Activated T-helper 1 cell treated with anti-CD3 and anti-CD28 coated beads, Interleukin-12 subunit alpha, Interleukin-12 subunit beta, Interleukin-2, Interleukin-4 antibody, amounts not matched to agents 30 ng/mL and 10 ng/mL and 1 ng/mL, durations not matched to agents 14 hours and 24 hours and 36 hours (primary cell): ENCODE data around the gene GRIN2A. TPM values are rescaled to one million over a fixed set of nuclear protein-coding genes. Genes with fewer than 3 reads are reported as not detected.

ENCODE experiments used
- DNase-seq: peaks from one replicate; pipeline ENCODE4 v3.0.0; 2021; ENCODE audit warnings: low spot score
- H3K27ac Mint-ChIP-seq: one replicate; pipeline ENCODE4 v1.8.0; 2021; ENCODE audit warnings: mild to moderate bottlenecking, mixed read lengths
- H3K27me3 Mint-ChIP-seq: one replicate; pipeline ENCODE4 v1.8.0; 2022; ENCODE audit warnings: mild to moderate bottlenecking, moderate library complexity, mixed read lengths; ENCODE audit not compliant: insufficient read depth
- H3K36me3 Mint-ChIP-seq: one replicate; pipeline ENCODE4 v1.8.0; 2021; ENCODE audit warnings: low read depth, mixed read lengths
- H3K4me1 Mint-ChIP-seq: one replicate; pipeline ENCODE4 v1.8.0; 2021; ENCODE audit warnings: low read depth, mixed read lengths
- H3K4me3 Mint-ChIP-seq: one replicate; pipeline ENCODE4 v1.8.0; 2021; ENCODE audit warnings: mild to moderate bottlenecking, moderate library complexity, mixed read lengths
- H3K9me3 Mint-ChIP-seq: one replicate; pipeline ENCODE4 v1.8.0; 2021; ENCODE audit warnings: mixed read lengths
- intact Hi-C: fragments of 100-400 bp; cut with micrococcal nuclease; formaldehyde crosslinking; loops from one replicate; pipeline ENCODE4 v1.15.1; 2024
- total RNA-seq: library from RNA; stranded (reverse); gene quantifications from 2 replicates; pipeline ENCODE4 v1.2.3, GENCODE V29; 2022

The GRIN2A gene
- total RNA-seq, 1 donor from 2014 or later = not detected

- H3K4me1 Mint-ChIP-seq = no peaks in the 10 kb centered on the region
- H3K27ac Mint-ChIP-seq = no peak overlapping the region
- intact Hi-C loops = no loop called here
- no peak overlapping the region for H3K4me3 Mint-ChIP-seq
- H3K27me3 Mint-ChIP-seq = no peaks in the 10 kb centered on the region
- H3K9me3 Mint-ChIP-seq = no peaks in the 10 kb centered on the region
- no peak for DNase-seq
- H3K36me3 Mint-ChIP-seq = no peaks in the 10 kb centered on the region
Observed at GRCh38 chr16:9917691-9918090, 264.5 kb downstream of the GRIN2A start.

GRCh38 chr16:9913604-9914326 lies 268.5 kb downstream of the GRIN2A start:
- DNase-seq = no peak
- Mint-ChIP-seq H3K27me3 (no peaks in the 10 kb centered on the region), H3K27ac (no peak overlapping the region), H3K4me1 (no peaks in the 10 kb centered on the region), H3K36me3 (no peaks in the 10 kb centered on the region), H3K4me3 (no peak overlapping the region), H3K9me3 (no peaks in the 10 kb centered on the region)
- intact Hi-C loops = no loop called here

- Mint-ChIP-seq H3K4me1 (no peaks in the 10 kb centered on the region), H3K4me3 (no peak overlapping the region)
- intact Hi-C loops = no loop called here
Observed at GRCh38 chr16:9911989-9912388, 270.2 kb downstream of the GRIN2A start.

GRCh38 chr16:9911231-9911630 lies 271.0 kb downstream of the GRIN2A start:
- H3K36me3 Mint-ChIP-seq = no peaks in the 10 kb centered on the region
- H3K27ac Mint-ChIP-seq = no peak overlapping the region
- intact Hi-C loops = no loop called here
- no peak overlapping the region for H3K4me3 Mint-ChIP-seq
- DNase-seq = no peak
- no peaks in the 10 kb centered on the region for H3K4me1 Mint-ChIP-seq
- no peaks in the 10 kb centered on the region for H3K27me3 Mint-ChIP-seq
- peaks cover 4% of the 10 kb centered on the region for H3K9me3 Mint-ChIP-seq

More at GRCh38 chr16:9911989-9912388, 270.2 kb downstream of the GRIN2A start:
- Mint-ChIP-seq H3K27me3 (no peaks in the 10 kb centered on the region), H3K9me3 (peaks cover 2% of the 10 kb centered on the region), H3K27ac (no peak overlapping the region), H3K36me3 (no peaks in the 10 kb centered on the region)
- DNase-seq = no peak

GRCh38 chr16:9909072-9909825 lies 273.0 kb downstream of the GRIN2A start:
- Mint-ChIP-seq H3K27me3 (no peaks in the 10 kb centered on the region), H3K4me3 (no peak overlapping the region), H3K4me1 (no peaks in the 10 kb centered on the region), H3K9me3 (peaks cover 4% of the 10 kb centered on the region), H3K36me3 (no peaks in the 10 kb centered on the region), H3K27ac (no peak overlapping the region)
- intact Hi-C loops = no loop called here
- DNase-seq = no peak

GRCh38 chr16:9908613-9909012 lies 273.6 kb downstream of the GRIN2A start:
- no peak for DNase-seq
- Mint-ChIP-seq H3K27me3 (no peaks in the 10 kb centered on the region), H3K9me3 (peaks cover 4% of the 10 kb centered on the region), H3K27ac (no peak overlapping the region), H3K36me3 (no peaks in the 10 kb centered on the region), H3K4me3 (no peak overlapping the region), H3K4me1 (no peaks in the 10 kb centered on the region)
- intact Hi-C loops = no loop called here

- Mint-ChIP-seq H3K27me3 (no peaks in the 10 kb centered on the region), H3K9me3 (peaks cover 4% of the 10 kb centered on the region), H3K4me3 (no peak overlapping the region), H3K27ac (no peak overlapping the region), H3K36me3 (no peaks in the 10 kb centered on the region), H3K4me1 (no peaks in the 10 kb centered on the region)
- no peak for DNase-seq
- intact Hi-C loops = no loop called here
Observed at GRCh38 chr16:9907752-9908151, 274.5 kb downstream of the GRIN2A start.

- no peak for DNase-seq
- no peaks in the 10 kb centered on the region for H3K4me1 Mint-ChIP-seq
- peaks cover 4% of the 10 kb centered on the region for H3K9me3 Mint-ChIP-seq
- no peak overlapping the region for H3K4me3 Mint-ChIP-seq
- no peak overlapping the region for H3K27ac Mint-ChIP-seq
- intact Hi-C loops = no loop called here
- H3K36me3 Mint-ChIP-seq = no peaks in the 10 kb centered on the region
- H3K27me3 Mint-ChIP-seq = no peaks in the 10 kb centered on the region
Observed at GRCh38 chr16:9906218-9906617, 276.0 kb downstream of the GRIN2A start.

- no peak for DNase-seq
- intact Hi-C loops = no loop called here
- H3K4me3 Mint-ChIP-seq = no peak overlapping the region
- no peaks in the 10 kb centered on the region for H3K4me1 Mint-ChIP-seq
- no peak overlapping the region for H3K27ac Mint-ChIP-seq
- H3K9me3 Mint-ChIP-seq = peaks cover 4% of the 10 kb centered on the region
- H3K36me3 Mint-ChIP-seq = no peaks in the 10 kb centered on the region
- H3K27me3 Mint-ChIP-seq = no peaks in the 10 kb centered on the region
Observed at GRCh38 chr16:9904526-9904925, 277.7 kb downstream of the GRIN2A start.

GRCh38 chr16:9900576-9900975 lies 281.7 kb downstream of the GRIN2A start:
- H3K36me3 Mint-ChIP-seq = no peaks in the 10 kb centered on the region
- no peak overlapping the region for H3K27ac Mint-ChIP-seq
- H3K27me3 Mint-ChIP-seq = no peaks in the 10 kb centered on the region
- no peak for DNase-seq
- H3K9me3 Mint-ChIP-seq = no peaks in the 10 kb centered on the region
- H3K4me3 Mint-ChIP-seq = no peak overlapping the region
- intact Hi-C loops = no loop called here
- H3K4me1 Mint-ChIP-seq = no peaks in the 10 kb centered on the region

GRCh38 chr16:9898555-9898954 lies 283.7 kb downstream of the GRIN2A start:
- H3K9me3 Mint-ChIP-seq = peaks cover 7% of the 10 kb centered on the region
- no peaks in the 10 kb centered on the region for H3K4me1 Mint-ChIP-seq
- no peak for DNase-seq
- no peak overlapping the region for H3K27ac Mint-ChIP-seq
- H3K27me3 Mint-ChIP-seq = no peaks in the 10 kb centered on the region
- intact Hi-C loops = no loop called here
- H3K36me3 Mint-ChIP-seq = no peaks in the 10 kb centered on the region
- no peak overlapping the region for H3K4me3 Mint-ChIP-seq

- Mint-ChIP-seq H3K27ac (no peak overlapping the region), H3K4me1 (no peaks in the 10 kb centered on the region), H3K27me3 (no peaks in the 10 kb centered on the region), H3K4me3 (no peak overlapping the region), H3K9me3 (peaks cover 7% of the 10 kb centered on the region), H3K36me3 (no peaks in the 10 kb centered on the region)
- DNase-seq = no peak
- intact Hi-C loops = no loop called here
Observed at GRCh38 chr16:9898124-9898523, 284.1 kb downstream of the GRIN2A start.

GRCh38 chr16:9895817-9896216 lies 286.4 kb downstream of the GRIN2A start:
- Mint-ChIP-seq H3K27ac (no peak overlapping the region), H3K4me3 (no peak overlapping the region), H3K36me3 (no peaks in the 10 kb centered on the region), H3K4me1 (no peaks in the 10 kb centered on the region), H3K27me3 (no peaks in the 10 kb centered on the region), H3K9me3 (peaks cover 7% of the 10 kb centered on the region)
- DNase-seq = no peak
- intact Hi-C loops = no loop called here
